HG02938 (cell line): ENCODE measurements around the gene MYH9.
"Not testable (repeated sequence)": the region's sequence is repeated elsewhere in the genome, so short reads cannot be mapped to it uniquely, and the experiment has no call there.

ENCODE experiments used
- ATAC-seq: cut with Tn5 transposase; IDR thresholded peaks from one replicate; pipeline ENCODE4 v1.9.1; 2021; ENCODE audit warnings: mild to moderate bottlenecking, moderate library complexity; ENCODE audit not compliant: unreplicated experiment

The MYH9 gene

GRCh38 chr22:36415415-36416168 lies 27.8 kb upstream of the MYH9 start:
- ATAC-seq = no peak

GRCh38 chr22:36413022-36413775 lies 25.4 kb upstream of the MYH9 start:
- ATAC-seq = no peak

- no peak for ATAC-seq
Observed at GRCh38 chr22:36411589-36412258, 24.0 kb upstream of the MYH9 start.

GRCh38 chr22:36409911-36410756 lies 22.4 kb upstream of the MYH9 start:
- no peak for ATAC-seq

- not testable (repeated sequence) for ATAC-seq
Observed at GRCh38 chr22:36409554-36409910, 21.8 kb upstream of the MYH9 start.

- ATAC-seq = no peak
Observed at GRCh38 chr22:36409056-36409455, 21.3 kb upstream of the MYH9 start.

- no peak for ATAC-seq
Observed at GRCh38 chr22:36406721-36407120, 19.0 kb upstream of the MYH9 start.

- no peak for ATAC-seq
Observed at GRCh38 chr22:36405671-36406538, 18.1 kb upstream of the MYH9 start.

GRCh38 chr22:36405221-36405661 lies 17.5 kb upstream of the MYH9 start:
- no peak for ATAC-seq

- ATAC-seq = no peak
Observed at GRCh38 chr22:36404446-36404845, 16.7 kb upstream of the MYH9 start.

- ATAC-seq = no peak
Observed at GRCh38 chr22:36399472-36399778, 11.7 kb upstream of the MYH9 start.

GRCh38 chr22:36398601-36399471 lies 11.1 kb upstream of the MYH9 start:
- no peak for ATAC-seq

- no peak for ATAC-seq
Observed at GRCh38 chr22:36397131-36398093, 9.6 kb upstream of the MYH9 start.

GRCh38 chr22:36395915-36396314 lies 8.1 kb upstream of the MYH9 start:
- ATAC-seq = no peak

GRCh38 chr22:36395055-36395849 lies 7.5 kb upstream of the MYH9 start:
- no peak for ATAC-seq

- no peak for ATAC-seq
Observed at GRCh38 chr22:36391638-36392037, 3.9 kb upstream of the MYH9 start.

- not testable (repeated sequence) for ATAC-seq
Observed at GRCh38 chr22:36389122-36389521, 1.4 kb upstream of the MYH9 start.

- no peak for ATAC-seq
Observed at GRCh38 chr22:36387709-36387958, 133 bp downstream of the MYH9 start.
